Lower lobe of right lung (tissue), 2 donors: ENCODE measurements around the gene ACLY. TPM values are rescaled to one million over a fixed set of nuclear protein-coding genes. Genes with fewer than 3 reads are reported as not detected.
A peak's percentile ranks its signal among the peaks of the same experiment; 100 is the strongest.

Source experiments
- ATAC-seq, 2 donors: fragments of 200-7000 bp; cut with Tn5 transposase; one replicate each; pipeline ENCODE4 v1.9.1; 2020 to 2022; ENCODE audit warnings: mild to moderate bottlenecking in 2 of 2, moderate library complexity in 2 of 2
- DNase-seq: peaks from one replicate; pipeline ENCODE4 v3.0.0-alpha.2; 2020
- H3K27ac ChIP-seq: fragments of 200-600 bp; one replicate; pipeline ENCODE4 v1.8.0; 2022
- H3K27me3 ChIP-seq: fragments of 200-600 bp; one replicate; pipeline ENCODE4 v1.8.0; 2022; ENCODE audit warnings: low read depth
- H3K36me3 ChIP-seq: fragments of 200-600 bp; one replicate; pipeline ENCODE4 v1.8.0; 2022; ENCODE audit warnings: mild to moderate bottlenecking
- H3K4me1 ChIP-seq: fragments of 200-600 bp; one replicate; pipeline ENCODE4 v1.8.0; 2022
- H3K4me3 ChIP-seq: fragments of 200-600 bp; one replicate; pipeline ENCODE4 v1.8.0; 2022; ENCODE audit warnings: mild to moderate bottlenecking
- H3K9me3 ChIP-seq: fragments of 200-600 bp; one replicate; pipeline ENCODE4 v1.8.0; 2022
- intact Hi-C: fragments of 100-400 bp; cut with DNase I; formaldehyde crosslinking; loops from one replicate; pipeline ENCODE4 v1.11.0; 2022
- total RNA-seq: library from RNA; stranded (reverse); fragmentation: NEBNext Ultra II Directional; extraction: Animal tissue kit (Norgen Biotek cat#: 25700); gene quantifications from one replicate; pipeline ENCODE4 v1.2.1, GENCODE V29; 2021
- TF ChIP-seq, protein P1 (sequence below): fragments of 200-600 bp; IDR thresholded peaks from one replicate; pipeline ENCODE4 v1.8.0; 2022; ENCODE audit warnings: antibody characterized with exemption, mild to moderate bottlenecking
- donor health status: DM: no; HTN: yes; CAD: no; lungs with severe emphysema.

Gene ACLY
- total RNA-seq, 1 donor from 2014 or later = 105 TPM

DNA sequence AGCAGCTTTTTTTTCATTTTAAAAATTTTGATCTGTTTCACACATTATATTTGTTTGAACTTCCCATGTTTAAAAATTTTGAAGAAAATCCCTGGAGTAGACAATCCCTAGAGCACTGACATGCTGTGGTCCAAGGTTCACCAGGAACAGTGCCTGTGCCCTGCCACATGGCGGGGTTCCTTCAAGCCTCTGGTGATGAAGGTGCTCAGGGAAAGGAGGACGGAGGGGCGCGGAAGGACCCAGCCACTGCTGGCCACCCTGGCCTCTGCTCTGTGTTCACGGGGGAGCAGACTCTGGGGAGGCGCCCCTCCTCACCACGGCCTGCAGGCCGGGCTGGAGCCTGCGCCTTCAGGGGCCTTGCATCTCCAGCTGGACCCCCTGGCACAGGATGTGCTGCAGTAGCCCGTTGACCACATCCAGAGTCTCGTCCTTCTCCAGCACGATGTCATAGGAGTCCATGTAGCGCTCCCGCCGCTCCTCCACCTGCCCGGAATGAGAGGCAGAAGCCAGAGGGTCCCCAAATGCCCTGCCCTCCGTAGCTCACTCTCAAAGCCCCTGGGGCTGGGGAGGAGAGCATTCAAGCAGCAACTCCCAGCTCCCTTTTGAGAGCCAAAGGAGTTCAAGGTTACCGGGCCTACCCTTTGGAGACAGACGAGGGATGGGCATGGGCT, 93.4 kb downstream of the ACLY start:
- Histone ChIP-seq H3K27me3 (no peaks in the 10 kb centered on the region), H3K4me3 (no peak overlapping the region), H3K4me1 (no peaks in the 10 kb centered on the region), H3K36me3 (peaks cover 55% of the 10 kb centered on the region), H3K9me3 (no peaks in the 10 kb centered on the region), H3K27ac (no peak overlapping the region)
- TF ChIP-seq, protein P1, sequence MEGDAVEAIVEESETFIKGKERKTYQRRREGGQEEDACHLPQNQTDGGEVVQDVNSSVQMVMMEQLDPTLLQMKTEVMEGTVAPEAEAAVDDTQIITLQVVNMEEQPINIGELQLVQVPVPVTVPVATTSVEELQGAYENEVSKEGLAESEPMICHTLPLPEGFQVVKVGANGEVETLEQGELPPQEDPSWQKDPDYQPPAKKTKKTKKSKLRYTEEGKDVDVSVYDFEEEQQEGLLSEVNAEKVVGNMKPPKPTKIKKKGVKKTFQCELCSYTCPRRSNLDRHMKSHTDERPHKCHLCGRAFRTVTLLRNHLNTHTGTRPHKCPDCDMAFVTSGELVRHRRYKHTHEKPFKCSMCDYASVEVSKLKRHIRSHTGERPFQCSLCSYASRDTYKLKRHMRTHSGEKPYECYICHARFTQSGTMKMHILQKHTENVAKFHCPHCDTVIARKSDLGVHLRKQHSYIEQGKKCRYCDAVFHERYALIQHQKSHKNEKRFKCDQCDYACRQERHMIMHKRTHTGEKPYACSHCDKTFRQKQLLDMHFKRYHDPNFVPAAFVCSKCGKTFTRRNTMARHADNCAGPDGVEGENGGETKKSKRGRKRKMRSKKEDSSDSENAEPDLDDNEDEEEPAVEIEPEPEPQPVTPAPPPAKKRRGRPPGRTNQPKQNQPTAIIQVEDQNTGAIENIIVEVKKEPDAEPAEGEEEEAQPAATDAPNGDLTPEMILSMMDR = no peak
- peak; percentile 20 for DNase-seq
- intact Hi-C loops = no loop called here
- ATAC-seq = peak in 1 of 2 donors; percentile 15

DNA sequence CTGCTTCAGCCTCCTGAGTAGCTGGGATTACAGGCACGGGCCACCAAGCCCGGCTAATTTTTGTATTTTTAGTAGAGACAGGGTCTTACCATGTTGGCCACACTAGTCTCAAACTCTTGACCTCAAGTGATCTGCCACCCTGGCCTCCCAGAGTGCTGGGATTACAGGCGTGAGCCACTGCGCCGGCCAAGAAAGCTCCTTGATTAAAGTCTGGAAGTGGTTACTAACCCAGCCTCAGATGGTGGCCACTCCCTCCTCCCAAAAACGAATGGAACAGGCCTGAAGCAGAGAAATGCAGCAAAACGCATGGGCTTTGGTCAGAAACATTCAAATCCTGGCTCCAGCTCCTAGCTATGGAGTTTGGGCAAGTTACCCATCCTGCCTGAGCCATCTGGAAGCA, 94.7 kb downstream of the ACLY start:
- intact Hi-C loops = no loop called here
- DNase-seq (no peak), ATAC-seq (no peak)
- Histone ChIP-seq H3K36me3 (peaks cover 44% of the 10 kb centered on the region), H3K27ac (no peak overlapping the region), H3K27me3 (no peaks in the 10 kb centered on the region), H3K4me3 (no peak overlapping the region), H3K9me3 (no peaks in the 10 kb centered on the region), H3K4me1 (no peaks in the 10 kb centered on the region)
- TF ChIP-seq, protein P1 = no peak

DNA sequence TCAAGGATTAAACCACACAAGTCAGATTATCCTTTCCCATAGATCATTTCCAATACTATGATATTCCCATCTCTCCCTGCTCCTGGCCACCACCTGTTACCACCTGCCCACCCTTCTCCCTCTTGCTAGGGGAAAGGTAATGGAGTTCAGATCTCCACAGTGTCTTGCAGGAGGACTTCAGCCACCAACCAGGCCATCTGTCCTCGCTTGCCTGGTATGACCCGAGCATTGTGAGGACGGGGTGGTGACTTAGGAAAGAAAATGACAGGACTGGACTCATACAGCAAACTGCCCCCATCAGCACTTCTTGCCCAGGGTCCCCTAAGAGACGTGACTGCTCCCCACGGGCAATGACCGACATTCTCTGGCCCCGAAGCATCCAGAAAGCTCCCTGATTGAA, 95.2 kb downstream of the ACLY start:
- Histone ChIP-seq H3K9me3 (no peaks in the 10 kb centered on the region), H3K27ac (no peak overlapping the region), H3K4me3 (no peak overlapping the region), H3K36me3 (peaks cover 39% of the 10 kb centered on the region), H3K27me3 (no peaks in the 10 kb centered on the region), H3K4me1 (no peaks in the 10 kb centered on the region)
- ATAC-seq (no peak), DNase-seq (no peak)
- intact Hi-C loops = no loop called here
- TF ChIP-seq, protein P1 = no peak

DNA sequence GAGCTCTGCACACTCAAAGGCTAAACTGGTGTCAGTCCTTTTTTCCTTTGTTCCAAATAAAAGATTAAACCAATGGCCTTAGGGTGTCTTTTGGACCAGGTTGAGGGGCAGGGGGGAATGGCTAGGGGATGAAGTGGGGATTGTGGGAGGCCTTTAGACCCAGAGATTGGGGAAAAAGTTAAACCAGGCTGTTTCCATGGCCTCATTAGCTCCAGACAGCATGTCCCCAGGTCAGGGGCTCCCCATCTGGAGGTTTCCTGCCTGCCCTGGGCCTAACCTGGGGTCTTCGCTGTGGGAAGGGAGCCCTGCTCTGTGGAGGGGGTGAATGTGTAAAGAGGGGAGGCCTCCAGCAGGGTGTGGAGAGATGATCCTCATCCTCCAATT, 95.6 kb downstream of the ACLY start:
- H3K4me3 ChIP-seq = no peak overlapping the region
- no peaks in the 10 kb centered on the region for H3K9me3 ChIP-seq
- DNase-seq (no peak), ATAC-seq (no peak)
- peaks cover 36% of the 10 kb centered on the region for H3K36me3 ChIP-seq
- intact Hi-C loops = no loop called here
- no peak overlapping the region for H3K27ac ChIP-seq
- TF ChIP-seq, protein P1 = no peak
- no peaks in the 10 kb centered on the region for H3K27me3 ChIP-seq
- no peaks in the 10 kb centered on the region for H3K4me1 ChIP-seq

DNA sequence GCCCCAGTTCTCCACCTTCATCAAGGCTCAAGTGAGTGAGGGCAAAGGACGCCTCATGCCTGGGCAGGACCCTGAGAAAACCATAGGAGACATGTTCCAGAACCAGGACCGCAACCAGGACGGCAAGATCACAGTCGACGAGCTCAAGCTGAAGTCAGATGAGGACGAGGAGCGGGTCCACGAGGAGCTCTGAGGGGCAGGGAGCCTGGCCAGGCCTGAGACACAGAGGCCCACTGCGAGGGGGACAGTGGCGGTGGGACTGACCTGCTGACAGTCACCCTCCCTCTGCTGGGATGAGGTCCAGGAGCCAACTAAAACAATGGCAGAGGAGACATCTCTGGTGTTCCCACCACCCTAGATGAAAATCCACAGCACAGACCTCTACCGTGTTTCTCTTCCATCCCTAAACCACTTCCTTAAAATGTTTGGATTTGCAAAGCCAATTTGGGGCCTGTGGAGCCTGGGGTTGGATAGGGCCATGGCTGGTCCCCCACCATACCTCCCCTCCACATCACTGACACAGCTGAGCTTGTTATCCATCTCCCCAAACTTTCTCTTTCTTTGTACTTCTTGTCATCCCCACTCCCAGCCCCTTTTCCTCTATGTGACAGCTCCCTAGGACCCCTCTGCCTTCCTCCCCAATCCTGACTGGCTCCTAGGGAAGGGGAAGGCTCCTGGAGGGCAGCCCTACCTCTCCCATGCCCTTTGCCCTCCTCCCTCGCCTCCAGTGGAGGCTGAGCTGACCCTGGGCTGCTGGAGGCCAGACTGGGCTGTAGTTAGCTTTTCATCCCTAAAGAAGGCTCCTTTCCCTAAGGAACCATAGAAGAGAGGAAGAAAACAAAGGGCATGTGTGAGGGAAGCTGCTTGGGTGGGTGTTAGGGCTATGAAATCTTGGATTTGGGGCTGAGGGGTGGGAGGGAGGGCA, 96.3 kb downstream of the ACLY start:
- H3K4me3 ChIP-seq = no peak overlapping the region
- TF ChIP-seq, protein P1 = no peak
- no peak for DNase-seq
- H3K27ac ChIP-seq = no peak overlapping the region
- H3K27me3 ChIP-seq = no peaks in the 10 kb centered on the region
- H3K36me3 ChIP-seq = peaks cover 29% of the 10 kb centered on the region
- no peak for ATAC-seq
- intact Hi-C loops = no loop called here
- H3K9me3 ChIP-seq = no peaks in the 10 kb centered on the region
- H3K4me1 ChIP-seq = no peaks in the 10 kb centered on the region
